Lung (tissue), 12 donors: ENCODE data around the gene METRNL. TPM values are rescaled to one million over a fixed set of nuclear protein-coding genes. Genes with fewer than 3 reads are reported as not detected.

Experiments
- ATAC-seq: fragments of 200-7000 bp; cut with Tn5 transposase; one replicate; pipeline ENCODE4 v1.9.1; 2020; ENCODE audit warnings: moderate number of reproducible peaks; ENCODE audit not compliant: insufficient read depth, low FRiP score
- DNase-seq, 3 donors: peaks; one replicate each; pipeline ENCODE4 v3.0.0-alpha.2; 2013 to 2017
- H3K27ac ChIP-seq, 2 donors: one replicate each; pipeline ENCODE4 v1.5.1; 2013; ENCODE audit warnings: mild to moderate bottlenecking in 2 of 2, moderate library complexity in 2 of 2, control low read depth in 1 of 2, inconsistent platforms in 1 of 2, low read depth in 1 of 2, low read length in 1 of 2
- H3K27me3 ChIP-seq, 3 donors: one replicate each; pipeline ENCODE4 v1.5.1; 2013; ENCODE audit warnings: low read length in 2 of 3; ENCODE audit not compliant: control insufficient read depth in 3 of 3, insufficient read depth in 3 of 3
- H3K36me3 ChIP-seq, 4 donors: one replicate each; pipeline ENCODE4 v1.5.1; 2013; ENCODE audit warnings: low read length in 4 of 4, mild to moderate bottlenecking in 1 of 4, moderate library complexity in 1 of 4; ENCODE audit not compliant: control insufficient read depth in 4 of 4, insufficient read depth in 4 of 4
- H3K4me1 ChIP-seq, 5 donors: one replicate each; pipeline ENCODE4 v1.5.1; 2013; ENCODE audit warnings: low read length in 5 of 5, mild to moderate bottlenecking in 2 of 5, moderate library complexity in 1 of 5; ENCODE audit not compliant: control insufficient read depth in 5 of 5, insufficient read depth in 5 of 5
- H3K4me3 ChIP-seq: one replicate; pipeline ENCODE4 v1.5.1; 2013; ENCODE audit warnings: mild to moderate bottlenecking, control low read depth, moderate library complexity
- H3K9ac ChIP-seq, 2 donors: one replicate each; pipeline ENCODE4 v1.5.1; 2013; ENCODE audit warnings: low read length in 2 of 2, control low read depth in 1 of 2; ENCODE audit not compliant: insufficient read depth in 1 of 2
- H3K9me3 ChIP-seq, 4 donors: one replicate each; pipeline ENCODE4 v1.5.1; 2013; ENCODE audit warnings: low read length in 3 of 4, mild to moderate bottlenecking in 1 of 4, moderate library complexity in 1 of 4; ENCODE audit not compliant: control insufficient read depth in 4 of 4, insufficient read depth in 3 of 4
- WGBS, 2 donors: extraction: QIAGEN DNeasy Blood & Tissue Kit; methylation state at CpG; one replicate each; pipeline ENCODE4 v1.1.7; 2013; 5-methylcytosine and 5-hydroxymethylcytosine counted together
- polyA plus RNA-seq, 2 donors: library from polyadenylated mRNA; stranded (reverse); fragments of 200-250 nt; gene quantifications; one replicate each; pipeline ENCODE4 v1.2.1, GENCODE V29; 2013
- total RNA-seq, 2 donors: library from RNA; depleted of rRNA in 1 of 2; stranded (reverse); fragments of >200 nt in 1 of 2; gene quantifications; one replicate each; pipeline ENCODE4 v1.2.1, GENCODE V29; 2014 to 2021
- TF ChIP-seq, protein P1 (sequence below): IDR thresholded peaks from 2 replicates; pipeline ENCODE4 v1.5.1; 2012; ENCODE audit warnings: mild to moderate bottlenecking; ENCODE audit errors: control extremely low read depth, extremely low read depth
- donor health status: control.
- donor health status: control.
- donor health status: Bipolar disorder and iron deficiency.
- donor health status: healthy.
- donor health status: DM: yes; HTN: yes; CAD: no.

METRNL gene
- total and polyA plus RNA-seq, 4 donors, result 48.2 to 181 (median 65.0) TPM

DNA sequence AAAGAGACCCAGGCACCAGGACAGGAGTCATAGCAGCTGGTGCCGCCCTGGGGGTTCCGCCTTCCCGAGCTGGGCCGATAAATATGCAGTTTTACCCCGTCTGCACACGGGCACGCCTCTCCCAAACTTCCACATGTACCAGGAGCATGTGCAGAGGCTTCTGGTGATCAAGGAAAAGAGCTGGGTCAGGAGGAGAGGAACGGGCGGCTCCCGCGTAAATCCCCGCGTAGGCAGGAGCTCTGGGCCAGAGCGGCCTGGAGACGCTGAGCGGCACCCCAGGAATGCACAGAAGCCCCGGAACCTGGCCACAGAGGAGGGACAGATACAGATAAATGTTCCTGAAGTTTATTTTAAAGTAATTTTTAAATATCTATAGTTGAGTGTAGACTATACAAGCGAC, 46.6 kb upstream of the METRNL start:
- no peak for DNase-seq
- peaks cover 0 to 12% (median 3%) of the 10 kb centered on the region in 4 donors for H3K36me3 ChIP-seq
- WGBS, 2 donors, result 97 to 98% methylated on average over 18 of the region's 18 CpGs

DNA sequence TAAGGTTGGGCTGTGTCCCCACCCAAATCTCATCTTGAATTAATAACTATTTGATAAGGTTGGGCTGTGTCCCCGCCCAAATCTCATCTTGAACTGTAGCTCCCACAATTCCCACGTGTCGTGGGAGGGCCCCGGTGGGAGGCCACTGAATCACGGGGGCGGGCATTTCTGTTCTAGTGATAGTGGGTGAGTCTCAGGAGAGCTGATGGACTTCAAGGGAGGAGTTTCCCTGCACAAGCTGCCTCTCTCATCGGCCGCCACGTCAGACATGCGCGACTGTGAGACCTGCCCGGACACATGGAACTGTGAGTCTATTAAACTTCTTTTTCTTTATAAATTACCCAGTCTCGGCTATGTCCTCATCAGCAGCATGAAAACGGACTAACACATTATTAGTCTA, 44.9 kb upstream of the METRNL start:
- ATAC-seq (no peak), DNase-seq (no peak)
- no peaks in the 10 kb centered on the region for H3K27me3 ChIP-seq
- H3K4me1 ChIP-seq, result no peaks in the 10 kb centered on the region
- H3K27ac ChIP-seq, result no peak overlapping the region
- TF ChIP-seq, protein P1, sequence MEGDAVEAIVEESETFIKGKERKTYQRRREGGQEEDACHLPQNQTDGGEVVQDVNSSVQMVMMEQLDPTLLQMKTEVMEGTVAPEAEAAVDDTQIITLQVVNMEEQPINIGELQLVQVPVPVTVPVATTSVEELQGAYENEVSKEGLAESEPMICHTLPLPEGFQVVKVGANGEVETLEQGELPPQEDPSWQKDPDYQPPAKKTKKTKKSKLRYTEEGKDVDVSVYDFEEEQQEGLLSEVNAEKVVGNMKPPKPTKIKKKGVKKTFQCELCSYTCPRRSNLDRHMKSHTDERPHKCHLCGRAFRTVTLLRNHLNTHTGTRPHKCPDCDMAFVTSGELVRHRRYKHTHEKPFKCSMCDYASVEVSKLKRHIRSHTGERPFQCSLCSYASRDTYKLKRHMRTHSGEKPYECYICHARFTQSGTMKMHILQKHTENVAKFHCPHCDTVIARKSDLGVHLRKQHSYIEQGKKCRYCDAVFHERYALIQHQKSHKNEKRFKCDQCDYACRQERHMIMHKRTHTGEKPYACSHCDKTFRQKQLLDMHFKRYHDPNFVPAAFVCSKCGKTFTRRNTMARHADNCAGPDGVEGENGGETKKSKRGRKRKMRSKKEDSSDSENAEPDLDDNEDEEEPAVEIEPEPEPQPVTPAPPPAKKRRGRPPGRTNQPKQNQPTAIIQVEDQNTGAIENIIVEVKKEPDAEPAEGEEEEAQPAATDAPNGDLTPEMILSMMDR, result no peak
- H3K36me3 ChIP-seq, result peaks cover 0 to 12% (median 3%) of the 10 kb centered on the region in 4 donors
- no peak overlapping the region for H3K9ac ChIP-seq
- H3K4me3 ChIP-seq, result no peak overlapping the region
- no peaks in the 10 kb centered on the region for H3K9me3 ChIP-seq
- WGBS, 2 donors, result 92 to 96% methylated on average over 14 of the region's 14 CpGs

More for the DNA sequence above, 46.6 kb upstream of the METRNL start:
- no peak overlapping the region for H3K9ac ChIP-seq
- H3K4me3 ChIP-seq, result no peak overlapping the region
- TF ChIP-seq, protein P1, result no peak
- no peaks in the 10 kb centered on the region for H3K27me3 ChIP-seq
- no peak overlapping the region for H3K27ac ChIP-seq
- ATAC-seq, result no peak
- no peaks in the 10 kb centered on the region for H3K4me1 ChIP-seq
- no peaks in the 10 kb centered on the region for H3K9me3 ChIP-seq

DNA sequence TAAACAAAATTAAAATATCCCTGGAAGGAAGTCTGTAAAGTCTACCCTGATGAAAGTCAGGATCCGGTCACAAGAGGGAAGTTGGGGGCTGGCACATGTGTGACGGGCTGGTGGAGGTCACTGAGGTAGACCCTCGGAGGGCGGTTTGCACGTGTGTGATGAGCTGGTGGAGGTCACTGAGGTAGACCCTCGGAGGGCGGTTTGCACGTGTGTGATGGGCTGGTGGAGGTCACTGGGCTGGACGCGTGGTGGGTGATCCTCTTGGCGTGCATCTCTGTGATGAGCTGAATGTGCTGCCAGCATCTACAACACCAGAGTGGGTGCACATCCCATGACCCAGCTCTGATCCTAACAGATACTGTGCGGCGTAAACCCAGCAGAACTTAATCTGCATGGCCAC, 43.7 kb upstream of the METRNL start:
- DNase-seq, result no peak
- ATAC-seq, result no peak
- no peak overlapping the region for H3K27ac ChIP-seq
- no peak overlapping the region for H3K4me3 ChIP-seq
- WGBS, 2 donors, result 85 to 86% methylated on average over 13 of the region's 13 CpGs
- peaks cover 0 to 11% (median 4%) of the 10 kb centered on the region in 4 donors for H3K36me3 ChIP-seq
- H3K27me3 ChIP-seq, result no peaks in the 10 kb centered on the region
- no peak overlapping the region for H3K9ac ChIP-seq
- TF ChIP-seq, protein P1, result no peak
- no peaks in the 10 kb centered on the region for H3K9me3 ChIP-seq
- H3K4me1 ChIP-seq, result no peaks in the 10 kb centered on the region

GRCh38 chr17:83036193-83036592, 43.2 kb upstream of the METRNL start:
- H3K4me1 ChIP-seq, result no peaks in the 10 kb centered on the region
- no peaks in the 10 kb centered on the region for H3K27me3 ChIP-seq
- ATAC-seq (no peak), DNase-seq (no peak)
- H3K36me3 ChIP-seq, result peaks cover 0 to 10% (median 5%) of the 10 kb centered on the region in 4 donors
- TF ChIP-seq, protein P1, result no peak
- H3K9ac ChIP-seq, result no peak overlapping the region
- H3K4me3 ChIP-seq, result no peak overlapping the region
- peaks cover 0 to 3% (median under 1%) of the 10 kb centered on the region in 4 donors for H3K9me3 ChIP-seq
- H3K27ac ChIP-seq, result no peak overlapping the region
- WGBS, 2 donors, result 97 to 100% methylated on average over 7 of the region's 7 CpGs
